ENCODE data around the gene LAX1. TPM values are rescaled to one million over a fixed set of nuclear protein-coding genes. Genes with fewer than 3 reads are reported as not detected.

Gene LAX1
- 10 to 100 TPM; 20.6 TPM for total RNA-seq

DNA sequence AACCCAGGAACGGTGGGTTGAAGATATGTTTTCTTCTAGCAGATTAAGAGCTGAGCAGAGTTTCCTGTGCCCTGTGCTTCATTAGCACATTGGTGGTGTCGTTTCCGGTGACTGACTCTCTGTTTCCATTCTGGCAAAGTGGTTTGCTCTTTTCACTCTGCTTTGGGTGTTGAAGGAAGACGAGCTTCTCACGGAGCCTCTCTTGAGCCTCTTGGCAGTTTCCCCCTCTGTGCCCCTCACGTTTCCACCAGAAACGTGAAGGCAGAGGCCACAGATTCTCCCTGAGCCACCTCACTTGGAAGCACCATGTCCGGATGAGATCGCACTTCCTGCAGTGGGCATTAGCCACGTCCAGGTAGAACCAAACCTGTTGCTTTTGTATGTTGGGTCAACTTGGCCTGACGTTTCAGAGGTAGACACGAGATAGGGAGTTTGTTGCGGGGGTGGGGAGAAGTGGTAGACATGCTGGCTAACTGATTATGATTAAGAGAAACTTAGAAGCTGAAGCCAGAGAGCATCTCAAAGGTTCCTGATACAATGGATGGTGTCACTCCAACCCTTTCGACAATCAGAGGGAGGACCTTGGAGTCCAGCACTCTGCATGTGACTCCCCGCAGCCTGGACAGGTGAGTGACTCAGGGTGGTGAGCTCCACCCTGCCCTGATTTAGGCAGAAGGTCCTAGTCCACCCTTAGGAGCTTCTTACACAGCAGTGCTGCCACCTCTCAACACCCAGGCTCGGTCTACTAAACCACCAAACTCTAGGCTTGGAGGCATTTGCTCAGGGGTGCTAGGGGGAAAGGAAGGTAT is at the start of gene LAX1:
LAX1 (plus strand) TSS at position 155 of the 809 bp plus-strand sequence; CDS start at position 538, 383 bp downstream.
- Mint-ChIP-seq H3K4me1 (peaks cover 47% of the 10 kb centered on the region), H3K4me3 (peak within 1 kb of the TSS; percentile 91), H3K9me3 (ENCODE audit: low read depth) (no peaks in the 10 kb centered on the region), H3K27ac (peak within 1 kb of the TSS; percentile 99), H3K36me3 (ENCODE audit: low read depth) (peaks cover 18% of the 10 kb centered on the region), H3K27me3 (no peaks in the 10 kb centered on the region)
- DNase-seq (peak; percentile 87), ATAC-seq (peak; percentile 88)
- ChIA-PET CTCF (interaction anchor here (0.6 to 2.1 kb wide), 14 partner anchors 10 to 551 kb away, joined by 3 to 9 read pairs (median 4); partner anchors contain the start of gene ATP2B4), POLR2A (interaction anchor here (0.8 to 2.2 kb wide), 15 partner anchors 10 to 251 kb away, joined by 3 to 13 read pairs (median 4); partner anchors contain the start of gene ATP2B4)
- intact Hi-C loops (cut with DNase I, micrococcal nuclease), result loop anchor here (1.0 to 5.0 kb wide), 11 partner anchors 30 to 475 kb away; partner anchors contain the start of genes ATP2B4 (in 2 of the 2), ZBED6 (in 2 of the 2), ZC3H11A (in 2 of the 2) and SNRPE (in 1 of the 2)

DNA sequence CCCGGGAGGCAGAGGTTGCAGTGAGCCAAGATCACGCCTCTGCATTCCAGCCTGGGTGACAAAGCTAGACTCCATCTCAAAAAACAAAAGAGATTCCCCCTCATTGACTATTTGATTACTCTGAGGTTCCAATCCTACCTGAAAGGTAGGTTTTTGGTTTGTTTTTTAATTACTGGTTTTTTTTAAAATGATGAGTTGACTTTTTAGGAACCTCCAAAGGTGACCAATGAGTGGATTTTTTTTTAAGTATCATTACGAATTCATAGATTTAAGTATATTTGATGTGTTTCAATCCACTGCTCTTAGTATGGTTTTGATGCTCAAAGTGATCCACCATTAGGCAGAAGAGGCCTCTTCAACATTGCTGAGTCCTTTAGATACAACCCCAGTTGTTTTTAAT is 47.9 kb upstream of the LAX1 start:
- Mint-ChIP-seq H3K27me3 (no peaks in the 10 kb centered on the region), H3K4me3 (no peak overlapping the region), H3K4me1 (no peaks in the 10 kb centered on the region), H3K9me3 (ENCODE audit: low read depth) (no peaks in the 10 kb centered on the region), H3K27ac (no peak overlapping the region), H3K36me3 (ENCODE audit: low read depth) (peaks cover 19% of the 10 kb centered on the region)
- ChIA-PET POLR2A (no interaction called here), CTCF (no interaction called here)
- ATAC-seq (no peak), DNase-seq (no peak)
- intact Hi-C loops (cut with DNase I, micrococcal nuclease), result no loop called here

GRCh38 chr1:203720242-203720641 is 44.7 kb upstream of the LAX1 start:
- no peak for ATAC-seq
- Mint-ChIP-seq H3K27ac (no peak overlapping the region), H3K27me3 (no peaks in the 10 kb centered on the region), H3K4me3 (no peak overlapping the region), H3K36me3 (ENCODE audit: low read depth) (peaks cover 21% of the 10 kb centered on the region), H3K4me1 (no peaks in the 10 kb centered on the region), H3K9me3 (ENCODE audit: low read depth) (no peaks in the 10 kb centered on the region)
- POLR2A ChIA-PET, result no interaction called here
- intact Hi-C loops (cut with DNase I, micrococcal nuclease), result no loop called here
- CTCF ChIA-PET, result interaction anchor here (0.7 to 1.9 kb wide), 2 partner anchors 9 to 216 kb away, joined by 3 to 5 read pairs; no protein-coding TSS in a partner anchor
- no peak for DNase-seq

DNA sequence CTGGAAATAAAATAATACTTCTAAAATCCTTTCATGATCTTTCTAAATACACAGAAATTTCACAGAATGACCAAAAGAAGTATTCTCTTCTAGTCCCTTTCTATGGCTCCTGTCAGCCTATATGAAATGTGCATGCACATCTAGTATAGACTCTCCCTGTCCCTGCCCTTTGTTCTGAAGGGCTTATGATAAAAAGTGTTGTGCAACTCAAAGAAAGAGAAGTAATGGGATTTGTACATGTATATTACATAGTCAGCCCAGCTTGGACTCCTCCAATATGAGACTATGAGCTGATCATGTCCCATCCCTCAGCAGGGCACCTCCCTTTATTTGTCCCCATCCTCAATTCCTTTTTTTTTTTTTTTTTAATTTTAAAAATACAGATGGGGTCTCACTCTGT is 42.1 kb upstream of the LAX1 start:
- Mint-ChIP-seq H3K4me3 (no peak overlapping the region), H3K4me1 (no peaks in the 10 kb centered on the region), H3K9me3 (ENCODE audit: low read depth) (no peaks in the 10 kb centered on the region), H3K36me3 (ENCODE audit: low read depth) (peaks cover 32% of the 10 kb centered on the region), H3K27me3 (no peaks in the 10 kb centered on the region), H3K27ac (no peak overlapping the region)
- ChIA-PET POLR2A (no interaction called here), CTCF (interaction anchor here (0.6 kb wide), 1 partner anchor 58 kb away, joined by 5 read pairs; no protein-coding TSS in a partner anchor)
- intact Hi-C loops (cut with DNase I, micrococcal nuclease), result no loop called here
- no peak for DNase-seq
- no peak for ATAC-seq

DNA sequence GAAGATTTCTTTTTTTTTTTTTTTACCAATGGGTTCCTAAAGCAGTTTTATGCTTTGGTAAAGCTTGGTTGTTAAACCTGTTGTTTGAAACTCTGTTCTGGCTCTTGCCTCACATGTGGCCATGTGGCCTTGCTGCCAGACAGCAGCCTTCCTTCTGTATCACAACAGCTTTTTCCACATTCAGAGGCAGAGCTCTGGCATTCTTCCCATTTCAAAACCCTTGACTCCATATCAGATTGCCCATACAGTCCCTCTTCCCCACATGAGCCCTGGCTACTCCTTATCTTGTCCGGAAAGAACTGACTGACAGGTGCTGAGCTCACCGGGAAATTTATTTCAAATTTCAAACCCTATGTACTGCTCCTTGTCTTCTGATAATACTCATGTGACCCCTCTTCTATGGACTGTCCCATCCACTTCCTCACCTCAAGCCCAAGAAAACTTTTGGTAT is 38.5 kb upstream of the LAX1 start:
- intact Hi-C loops (cut with DNase I, micrococcal nuclease), result no loop called here
- Mint-ChIP-seq H3K27me3 (no peaks in the 10 kb centered on the region), H3K4me1 (no peaks in the 10 kb centered on the region), H3K27ac (no peak overlapping the region), H3K9me3 (ENCODE audit: low read depth) (no peaks in the 10 kb centered on the region), H3K4me3 (no peak overlapping the region), H3K36me3 (ENCODE audit: low read depth) (peaks cover 25% of the 10 kb centered on the region)
- ChIA-PET CTCF (interaction anchor here (0.7 kb wide), 1 partner anchor 188 kb away, joined by 4 read pairs; no protein-coding TSS in a partner anchor), POLR2A (interaction anchor here (0.6 kb wide), 1 partner anchor 376 kb away, joined by 3 read pairs; the partner anchor contains the start of gene FMOD)
- no peak for DNase-seq
- no peak for ATAC-seq

GRCh38 chr1:203733009-203733863 is 31.7 kb upstream of the LAX1 start:
- Mint-ChIP-seq H3K36me3 (ENCODE audit: low read depth) (peaks cover 16% of the 10 kb centered on the region), H3K4me3 (no peak overlapping the region), H3K27me3 (no peaks in the 10 kb centered on the region), H3K27ac (peak overlapping the region; percentile 1), H3K4me1 (no peaks in the 10 kb centered on the region), H3K9me3 (ENCODE audit: low read depth) (no peaks in the 10 kb centered on the region)
- ChIA-PET CTCF (interaction anchor here (0.8 to 1.2 kb wide), 3 partner anchors 31 to 527 kb away, joined by 3 read pairs; no protein-coding TSS in a partner anchor), POLR2A (interaction anchor here (0.6 kb wide), 1 partner anchor 18 kb away, joined by 3 read pairs; no protein-coding TSS in a partner anchor)
- intact Hi-C loops (cut with DNase I, micrococcal nuclease), result no loop called here
- DNase-seq, result no peak
- ATAC-seq, result peak; percentile 49

DNA sequence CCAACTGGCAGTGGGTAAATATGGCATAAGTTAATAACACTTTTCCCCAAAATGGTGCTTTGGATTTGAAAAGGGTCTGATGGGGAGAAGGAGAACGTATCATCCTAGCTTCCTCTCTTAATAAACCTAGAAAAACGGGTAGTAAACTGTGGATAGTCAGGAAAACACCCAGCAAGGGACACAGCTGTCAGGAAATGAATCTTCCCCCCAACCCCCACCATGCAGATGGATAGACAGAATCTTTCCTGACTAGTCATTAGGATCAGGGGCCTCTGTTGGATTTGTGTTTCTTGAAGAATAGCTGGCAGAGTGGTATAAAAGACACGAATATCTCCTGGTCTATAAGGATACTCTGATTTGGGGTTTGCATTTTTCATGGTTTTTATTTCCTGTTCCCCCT is 22.5 kb upstream of the LAX1 start:
- Mint-ChIP-seq H3K9me3 (ENCODE audit: low read depth) (no peaks in the 10 kb centered on the region), H3K27me3 (no peaks in the 10 kb centered on the region), H3K4me1 (peaks cover 21% of the 10 kb centered on the region), H3K4me3 (no peak overlapping the region), H3K27ac (no peak overlapping the region), H3K36me3 (ENCODE audit: low read depth) (peaks cover 9% of the 10 kb centered on the region)
- CTCF ChIA-PET, result no interaction called here
- intact Hi-C loops (cut with DNase I, micrococcal nuclease), result no loop called here
- ATAC-seq, result no peak
- POLR2A ChIA-PET, result no interaction called here
- DNase-seq, result no peak

DNA sequence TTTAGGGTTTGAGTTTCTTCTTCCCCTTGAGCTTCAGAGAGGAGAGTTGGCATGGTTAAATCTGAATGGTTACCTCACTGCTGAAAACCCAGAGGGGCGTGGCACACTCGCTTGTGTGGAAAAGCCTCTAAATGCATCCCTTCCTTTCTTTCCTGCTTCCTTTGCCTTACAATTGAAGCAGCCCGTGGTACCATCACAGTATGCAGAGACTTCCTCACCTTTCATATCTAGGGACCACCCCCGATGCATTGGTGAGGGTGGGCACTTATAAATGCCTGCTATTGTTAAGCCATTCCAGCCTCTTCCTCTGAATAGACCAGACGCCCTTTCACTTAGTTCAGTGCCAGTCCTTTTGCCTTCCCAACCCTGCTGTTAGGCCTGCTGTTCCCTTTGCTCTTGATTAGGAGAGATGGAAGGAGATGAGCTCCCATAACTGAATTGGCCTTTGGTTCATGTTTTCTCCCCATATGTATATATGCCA is 21.9 kb upstream of the LAX1 start:
- CTCF ChIA-PET, result interaction anchor here (0.6 to 0.8 kb wide), 3 partner anchors 12 to 40 kb away, joined by 3 read pairs; no protein-coding TSS in a partner anchor

DNA sequence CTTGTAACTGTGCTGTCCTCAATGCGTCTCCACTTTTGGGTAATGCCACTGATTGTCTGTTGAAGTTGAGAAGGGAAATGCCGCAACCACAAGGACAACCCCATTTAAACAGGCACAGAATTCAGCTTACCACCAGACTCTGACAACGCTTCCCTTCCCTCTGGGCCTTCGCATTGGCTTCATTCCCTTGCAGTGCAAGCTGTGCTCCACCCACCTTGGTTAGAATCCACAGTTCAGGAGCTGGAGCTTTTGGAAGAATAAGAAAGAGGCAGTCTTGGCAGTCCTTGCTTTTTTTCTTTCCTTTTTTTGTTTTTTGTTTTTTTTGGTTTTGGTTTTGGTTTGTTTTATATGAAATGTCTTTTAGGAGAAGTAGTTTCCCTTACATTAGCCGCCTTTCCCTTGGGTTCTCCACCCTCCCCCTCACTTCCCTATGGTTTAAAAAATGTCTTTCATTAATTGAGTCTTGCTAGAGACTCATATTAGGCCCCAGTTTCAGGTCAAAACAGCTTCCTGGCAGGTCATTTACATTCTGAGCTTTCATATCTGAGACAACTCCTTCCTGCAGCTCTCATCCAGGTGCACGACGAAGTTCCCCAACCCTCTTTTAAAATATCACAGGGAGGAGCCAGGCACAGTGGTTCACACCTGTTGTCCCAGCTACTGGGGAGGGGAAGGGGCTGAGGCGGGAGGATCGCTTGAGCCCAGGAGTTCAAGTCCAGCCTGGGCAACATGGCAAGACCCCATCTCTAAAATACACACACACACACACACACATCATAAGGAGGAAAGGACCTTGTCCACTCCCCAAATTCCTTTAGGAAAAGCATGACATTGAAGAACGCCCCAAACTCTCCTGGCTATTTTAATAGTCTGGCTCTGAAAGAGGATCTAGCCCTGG is 20.7 kb upstream of the LAX1 start:
- DNase-seq (peak; percentile 35), ATAC-seq (peak; percentile 65)
- Mint-ChIP-seq H3K27me3 (no peaks in the 10 kb centered on the region), H3K4me1 (peaks cover 21% of the 10 kb centered on the region), H3K9me3 (ENCODE audit: low read depth) (no peaks in the 10 kb centered on the region), H3K4me3 (peak overlapping the region; percentile 19), H3K36me3 (ENCODE audit: low read depth) (peaks cover 8% of the 10 kb centered on the region), H3K27ac (peak overlapping the region; percentile 76)
- intact Hi-C loops (cut with DNase I, micrococcal nuclease), result no loop called here
- CTCF ChIA-PET, result interaction anchor here (0.7 to 1.1 kb wide), 6 partner anchors 11 to 257 kb away, joined by 3 read pairs; no protein-coding TSS in a partner anchor
- POLR2A ChIA-PET, result interaction anchor here (1.6 kb wide), 1 partner anchor 21 kb away, joined by 4 read pairs; the partner anchor contains the start of gene LAX1

More for the DNA sequence above, 21.9 kb upstream of the LAX1 start:
- no peak for ATAC-seq
- DNase-seq, result no peak
- H3K4me3 Mint-ChIP-seq, result no peak overlapping the region
- H3K27me3 Mint-ChIP-seq, result no peaks in the 10 kb centered on the region
- H3K36me3 Mint-ChIP-seq (ENCODE audit: low read depth), result peaks cover 9% of the 10 kb centered on the region
- peaks cover 21% of the 10 kb centered on the region for H3K4me1 Mint-ChIP-seq
- no peak overlapping the region for H3K27ac Mint-ChIP-seq
- intact Hi-C loops (cut with DNase I, micrococcal nuclease), result no loop called here
- no peaks in the 10 kb centered on the region for H3K9me3 Mint-ChIP-seq (ENCODE audit: low read depth)
- POLR2A ChIA-PET, result interaction anchor here (0.5 to 1.6 kb wide), 2 partner anchors 22 to 25 kb away, joined by 3 to 4 read pairs; partner anchors contain the start of gene LAX1

GRCh38 chr1:203746281-203746680 is 18.7 kb upstream of the LAX1 start:
- Mint-ChIP-seq H3K36me3 (ENCODE audit: low read depth) (no peaks in the 10 kb centered on the region), H3K9me3 (ENCODE audit: low read depth) (no peaks in the 10 kb centered on the region), H3K4me1 (peaks cover 21% of the 10 kb centered on the region), H3K27me3 (no peaks in the 10 kb centered on the region), H3K4me3 (no peak overlapping the region), H3K27ac (no peak overlapping the region)
- intact Hi-C loops (cut with DNase I, micrococcal nuclease), result no loop called here
- DNase-seq, result no peak
- no peak for ATAC-seq
- ChIA-PET CTCF (interaction anchor here (0.6 to 1.2 kb wide), 2 partner anchors 18 to 184 kb away, joined by 4 read pairs; no protein-coding TSS in a partner anchor), POLR2A (interaction anchor here (0.6 kb wide), 1 partner anchor 94 kb away, joined by 3 read pairs; no protein-coding TSS in a partner anchor)

Data from activated CD4-positive, alpha-beta T cell treated with anti-CD3 and anti-CD28 coated beads for 36 hours (primary cell).